ENCODE data around the gene KSR2. TPM values are rescaled to one million over a fixed set of nuclear protein-coding genes. Genes with fewer than 3 reads are reported as not detected.

KSR2 gene
- total RNA-seq, 2 donors from 2014 or later, result 1.1 to 2.0 TPM

GRCh38 chr12:117538926-117539325, 429.9 kb downstream of the KSR2 start:
- no peak overlapping the region for H3K27ac ChIP-seq (ENCODE audit: low read depth, low read length)
- H3K4me1 ChIP-seq (ENCODE audit: control insufficient read depth, insufficient read depth, low read length), result no peaks in the 10 kb centered on the region
- H3K27ac Mint-ChIP-seq, result no peak overlapping the region
- peaks cover 16% of the 10 kb centered on the region for H3K9me3 ChIP-seq (ENCODE audit: control insufficient read depth, low read length)
- no peak overlapping the region for H3K4me3 ChIP-seq (ENCODE audit: low read length)
- H3K4me3 Mint-ChIP-seq, result no peak overlapping the region
- no peak for DNase-seq
- peaks cover 24% of the 10 kb centered on the region for H3K9me3 Mint-ChIP-seq
- H3K9ac ChIP-seq (ENCODE audit: extremely low read depth, low read length, poor library complexity, severe bottlenecking), result no peak overlapping the region
- no peaks in the 10 kb centered on the region for H3K27me3 ChIP-seq (ENCODE audit: control insufficient read depth, insufficient read depth, low read length, poor library complexity, severe bottlenecking)
- H3K36me3 Mint-ChIP-seq (ENCODE audit: low read depth), result no peaks in the 10 kb centered on the region
- H3K4me1 Mint-ChIP-seq, result no peaks in the 10 kb centered on the region
- H3K36me3 ChIP-seq (ENCODE audit: control insufficient read depth, insufficient read depth, low read length), result no peaks in the 10 kb centered on the region
- H3K27me3 Mint-ChIP-seq (ENCODE audit: insufficient read depth), result no peaks in the 10 kb centered on the region
- TF ChIP-seq, protein P1, sequence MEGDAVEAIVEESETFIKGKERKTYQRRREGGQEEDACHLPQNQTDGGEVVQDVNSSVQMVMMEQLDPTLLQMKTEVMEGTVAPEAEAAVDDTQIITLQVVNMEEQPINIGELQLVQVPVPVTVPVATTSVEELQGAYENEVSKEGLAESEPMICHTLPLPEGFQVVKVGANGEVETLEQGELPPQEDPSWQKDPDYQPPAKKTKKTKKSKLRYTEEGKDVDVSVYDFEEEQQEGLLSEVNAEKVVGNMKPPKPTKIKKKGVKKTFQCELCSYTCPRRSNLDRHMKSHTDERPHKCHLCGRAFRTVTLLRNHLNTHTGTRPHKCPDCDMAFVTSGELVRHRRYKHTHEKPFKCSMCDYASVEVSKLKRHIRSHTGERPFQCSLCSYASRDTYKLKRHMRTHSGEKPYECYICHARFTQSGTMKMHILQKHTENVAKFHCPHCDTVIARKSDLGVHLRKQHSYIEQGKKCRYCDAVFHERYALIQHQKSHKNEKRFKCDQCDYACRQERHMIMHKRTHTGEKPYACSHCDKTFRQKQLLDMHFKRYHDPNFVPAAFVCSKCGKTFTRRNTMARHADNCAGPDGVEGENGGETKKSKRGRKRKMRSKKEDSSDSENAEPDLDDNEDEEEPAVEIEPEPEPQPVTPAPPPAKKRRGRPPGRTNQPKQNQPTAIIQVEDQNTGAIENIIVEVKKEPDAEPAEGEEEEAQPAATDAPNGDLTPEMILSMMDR (conservative IDR thresholded peaks at IDR 0.05), result no peak
- WGBS, 2 experiments (ENCODE audit: insufficient coverage in 1 of 2, insufficient read length in 1 of 2), result 83 to 100% methylated on average over 1 of the region's 1 CpG

DNA sequence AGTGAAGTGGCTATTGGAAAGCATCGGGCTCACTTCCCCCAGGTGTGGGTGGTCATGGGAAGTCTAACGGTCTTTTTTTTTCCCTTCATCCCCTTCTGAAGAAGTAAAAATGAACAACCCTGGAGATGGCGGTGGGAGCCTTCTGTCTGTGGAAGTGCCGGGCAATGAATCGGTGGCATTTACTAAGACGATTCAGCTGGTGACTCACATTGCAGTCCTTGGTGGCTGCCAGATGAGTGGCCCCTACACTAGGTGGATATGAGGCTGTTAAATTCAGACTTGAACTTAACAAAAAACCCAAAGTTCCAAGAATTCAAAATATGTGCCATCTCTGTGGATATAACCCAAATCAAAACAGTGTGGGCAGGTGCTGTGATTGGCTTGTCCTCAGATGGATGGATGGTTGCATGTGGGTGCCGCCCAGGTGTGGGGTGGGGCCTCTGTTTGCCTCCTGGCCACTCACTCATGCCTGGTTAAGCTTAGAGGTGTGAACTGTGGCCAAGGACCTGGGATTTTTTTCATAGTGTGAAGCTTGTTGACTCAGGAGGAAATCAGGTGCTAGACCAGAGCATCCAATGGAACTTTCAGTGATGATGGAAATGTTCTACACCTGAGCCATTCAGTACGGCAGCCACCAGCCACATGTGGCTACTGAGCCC, 430.6 kb downstream of the KSR2 start:
- peaks cover 21% of the 10 kb centered on the region for H3K9me3 Mint-ChIP-seq
- Histone ChIP-seq H3K36me3 (ENCODE audit: control insufficient read depth, insufficient read depth, low read length) (no peaks in the 10 kb centered on the region), H3K4me3 (ENCODE audit: low read length) (no peak overlapping the region), H3K9me3 (ENCODE audit: control insufficient read depth, low read length) (peaks cover 16% of the 10 kb centered on the region), H3K27me3 (ENCODE audit: control insufficient read depth, insufficient read depth, low read length, poor library complexity, severe bottlenecking) (no peaks in the 10 kb centered on the region), H3K9ac (ENCODE audit: extremely low read depth, low read length, poor library complexity, severe bottlenecking) (no peak overlapping the region), H3K27ac (ENCODE audit: low read depth, low read length) (no peak overlapping the region), H3K4me1 (ENCODE audit: control insufficient read depth, insufficient read depth, low read length) (no peaks in the 10 kb centered on the region)
- no peak overlapping the region for H3K4me3 Mint-ChIP-seq
- H3K4me1 Mint-ChIP-seq, result no peaks in the 10 kb centered on the region
- peak; percentile 45 for DNase-seq
- no peaks in the 10 kb centered on the region for H3K36me3 Mint-ChIP-seq (ENCODE audit: low read depth)
- TF ChIP-seq, protein P1 (conservative IDR thresholded peaks at IDR 0.05), result no peak
- no peaks in the 10 kb centered on the region for H3K27me3 Mint-ChIP-seq (ENCODE audit: insufficient read depth)
- no peak overlapping the region for H3K27ac Mint-ChIP-seq
- 94 to 100% methylated on average over 1 to 8 of the region's 8 CpGs for WGBS, 2 experiments (ENCODE audit: insufficient coverage in 1 of 2, insufficient read length in 1 of 2)

- H3K4me3 Mint-ChIP-seq, result no peak overlapping the region
- DNase-seq, result no peak
- no peak overlapping the region for H3K27ac Mint-ChIP-seq
- TF ChIP-seq, protein P1 (conservative IDR thresholded peaks at IDR 0.05), result no peak
- Histone ChIP-seq H3K4me1 (ENCODE audit: control insufficient read depth, insufficient read depth, low read length) (no peaks in the 10 kb centered on the region), H3K9ac (ENCODE audit: extremely low read depth, low read length, poor library complexity, severe bottlenecking) (no peak overlapping the region), H3K4me3 (ENCODE audit: low read length) (no peak overlapping the region), H3K27me3 (ENCODE audit: control insufficient read depth, insufficient read depth, low read length, poor library complexity, severe bottlenecking) (no peaks in the 10 kb centered on the region), H3K9me3 (ENCODE audit: control insufficient read depth, low read length) (no peaks in the 10 kb centered on the region), H3K36me3 (ENCODE audit: control insufficient read depth, insufficient read depth, low read length) (no peaks in the 10 kb centered on the region), H3K27ac (ENCODE audit: low read depth, low read length) (no peak overlapping the region)
- H3K4me1 Mint-ChIP-seq, result no peaks in the 10 kb centered on the region
- 87 to 98% methylated on average over 5 to 6 of the region's 6 CpGs for WGBS, 2 experiments (ENCODE audit: insufficient coverage in 1 of 2, insufficient read length in 1 of 2)
- H3K36me3 Mint-ChIP-seq (ENCODE audit: low read depth), result no peaks in the 10 kb centered on the region
- H3K27me3 Mint-ChIP-seq (ENCODE audit: insufficient read depth), result peaks cover 12% of the 10 kb centered on the region
- peaks cover 2% of the 10 kb centered on the region for H3K9me3 Mint-ChIP-seq
Observed at GRCh38 chr12:117533687-117534086, 435.1 kb downstream of the KSR2 start.

Data from endodermal cell (in vitro differentiated cells).